HG02973 (cell line): ENCODE results near the gene CRACDL.

Source experiments
- ATAC-seq: cut with Tn5 transposase; IDR thresholded peaks from one replicate; pipeline ENCODE4 v1.9.1; 2021; ENCODE audit warnings: moderate library complexity; ENCODE audit not compliant: unreplicated experiment

CRACDL gene

GRCh38 chr2:98806236-98806697 is 129.8 kb downstream of the CRACDL start:
- ATAC-seq: no peak

GRCh38 chr2:98805412-98806171 is 130.4 kb downstream of the CRACDL start:
- no peak for ATAC-seq

- no peak for ATAC-seq
Observed at GRCh38 chr2:98804736-98805135, 131.3 kb downstream of the CRACDL start.

- no peak for ATAC-seq
Observed at GRCh38 chr2:98804265-98804650, 131.8 kb downstream of the CRACDL start.

GRCh38 chr2:98803405-98804264 is 132.4 kb downstream of the CRACDL start:
- no peak for ATAC-seq

GRCh38 chr2:98802344-98802743 is 133.7 kb downstream of the CRACDL start:
- ATAC-seq: no peak

GRCh38 chr2:98801921-98802321 is 134.1 kb downstream of the CRACDL start:
- ATAC-seq: no peak

GRCh38 chr2:98801286-98801685 is 134.7 kb downstream of the CRACDL start:
- ATAC-seq: no peak

GRCh38 chr2:98800330-98801064 is 135.5 kb downstream of the CRACDL start:
- no peak for ATAC-seq

- no peak for ATAC-seq
Observed at GRCh38 chr2:98799375-98800329, 136.4 kb downstream of the CRACDL start.

GRCh38 chr2:98796775-98797544 is 139.1 kb downstream of the CRACDL start:
- no peak for ATAC-seq

- ATAC-seq: no peak
Observed at GRCh38 chr2:98795891-98796676, 139.9 kb downstream of the CRACDL start.

- ATAC-seq: no peak
Observed at GRCh38 chr2:98793897-98794830, 141.9 kb downstream of the CRACDL start.

- ATAC-seq: no peak
Observed at GRCh38 chr2:98793275-98793674, 142.8 kb downstream of the CRACDL start.

- ATAC-seq: no peak
Observed at GRCh38 chr2:98790221-98790620, 145.8 kb downstream of the CRACDL start.

GRCh38 chr2:98787700-98788099 is 148.3 kb downstream of the CRACDL start:
- ATAC-seq: no peak

- ATAC-seq: no peak
Observed at GRCh38 chr2:98786179-98786578, 149.8 kb downstream of the CRACDL start.

- no peak for ATAC-seq
Observed at GRCh38 chr2:98782570-98782969, 153.5 kb downstream of the CRACDL start.
